PC-9 (cell line): ENCODE results near the gene IL1RAPL1. TPM values are rescaled to one million over a fixed set of nuclear protein-coding genes. Genes with fewer than 3 reads are reported as not detected.

Experiments used
- BruUV-seq: library from RNA; stranded (reverse); fragments of 400-500 nt; replicated peaks from 2 replicates; lab custom pipeline; 2021; lab: Mats Ljungman, UMichigan
- CTCF ChIA-PET: fragments of 300-600 bp; sonication (Branson Sonifier 250); formaldehyde crosslinking; loops from one replicate; lab custom pipeline; 2022; ENCODE audit warnings: antibody characterized with exemption; lab: Charles Lee
- POLR2A ChIA-PET: fragments of 300-600 bp; sonication (Branson Sonifier 250); formaldehyde crosslinking; loops from one replicate; lab custom pipeline; 2022; ENCODE audit warnings: antibody characterized with exemption; ENCODE audit not compliant: unreplicated experiment; lab: Charles Lee
- DNase-seq, 2 experiments: peaks; one replicate each; pipeline versions ENCODE4 v3.0.0 to v3.0.0-alpha.2; 2015 to 2022; ENCODE audit warnings: mixed read lengths in 1 of 2
- H2AFZ ChIP-seq: fragments of 200-600 bp; sonication (generic); 2 replicates; pipeline ENCODE4 v1.8.1; 2017; ENCODE audit warnings: antibody characterized with exemption
- H3F3A ChIP-seq: fragments of 200-600 bp; sonication (generic); 2 replicates; pipeline ENCODE4 v1.8.1; 2017; ENCODE audit warnings: antibody characterized with exemption, mild to moderate bottlenecking, low read depth; ENCODE audit not compliant: insufficient read depth
- H3K27ac ChIP-seq: fragments of 200-600 bp; sonication (generic); 2 replicates; pipeline ENCODE4 v1.6.1; 2016; ENCODE audit warnings: mixed run types
- H3K27me3 ChIP-seq: fragments of 200-600 bp; sonication (generic); 2 replicates; pipeline ENCODE4 v1.6.1; 2016; ENCODE audit warnings: low read depth, mixed run types; ENCODE audit not compliant: insufficient read depth
- H3K36me3 ChIP-seq: fragments of 200-600 bp; sonication (generic); 2 replicates; pipeline ENCODE4 v1.6.1; 2016; ENCODE audit warnings: low read depth, mixed run types
- H3K4me1 ChIP-seq: fragments of 200-600 bp; sonication (generic); replicated peaks from 2 replicates; pipeline ENCODE4 v1.6.1; 2016; ENCODE audit warnings: mixed run types; ENCODE audit not compliant: insufficient read depth
- H3K4me2 ChIP-seq: fragments of 200-600 bp; sonication (generic); 2 replicates; pipeline ENCODE4 v1.6.1; 2017; ENCODE audit warnings: mixed run types
- H3K4me3 ChIP-seq: fragments of 200-600 bp; sonication (generic); 2 replicates; pipeline ENCODE4 v1.6.1; 2016; ENCODE audit warnings: mixed run types
- H3K79me2 ChIP-seq: fragments of 200-600 bp; sonication (generic); 2 replicates; pipeline ENCODE4 v1.6.1; 2017; ENCODE audit warnings: low read depth, mixed run types
- H3K9me2 ChIP-seq: fragments of 200-600 bp; sonication (generic); 2 replicates; pipeline ENCODE4 v1.8.1; 2017; ENCODE audit warnings: mild to moderate bottlenecking; ENCODE audit not compliant: insufficient read depth
- H3K9me3 ChIP-seq: fragments of 200-600 bp; sonication (generic); 2 replicates; pipeline ENCODE4 v1.8.1; 2016; ENCODE audit warnings: low read depth; ENCODE audit not compliant: insufficient read depth
- H4K20me1 ChIP-seq: fragments of 200-600 bp; sonication (generic); 2 replicates; pipeline ENCODE4 v1.8.1; 2017; ENCODE audit not compliant: insufficient read depth
- CTCF ChIP-seq: fragments of 200-600 bp; sonication (generic); conservative IDR thresholded peaks from 2 replicates; pipeline ENCODE4 v1.6.1; 2017; ENCODE audit warnings: mixed run types, antibody characterized with exemption, mild to moderate bottlenecking, moderate library complexity
- EZH2 ChIP-seq: fragments of 200-600 bp; sonication (generic); IDR thresholded peaks from 2 replicates; pipeline ENCODE4 v1.8.0; 2017; ENCODE audit warnings: antibody characterized with exemption, low read depth
- intact Hi-C: fragments of 100-400 bp; cut with micrococcal nuclease; formaldehyde crosslinking; loops from one replicate; pipeline ENCODE4 v1.10.0; 2022; ENCODE audit not compliant: unreplicated experiment
- total RNA-seq: library from RNA; stranded (reverse); gene quantifications from 2 replicates; pipeline ENCODE4 v1.2.3, GENCODE V29; 2021

Gene IL1RAPL1
- total RNA-seq, 1 experiment from 2014 or later, result 0.26 TPM

GRCh38 chrX:29941287-29941686 is 1354.0 kb downstream of the IL1RAPL1 start:
- H2AFZ ChIP-seq, result no peak overlapping the region
- H4K20me1 ChIP-seq, result no peaks in the 10 kb centered on the region
- H3K9me3 ChIP-seq, result no peaks in the 10 kb centered on the region
- no peak overlapping the region for H3K4me2 ChIP-seq
- no peak overlapping the region for H3K4me3 ChIP-seq
- TF ChIP-seq CTCF, result no peak
- no peak for TF ChIP-seq EZH2
- no peaks in the 10 kb centered on the region for H3K36me3 ChIP-seq
- no peaks in the 10 kb centered on the region for H3K27me3 ChIP-seq
- no peaks in the 10 kb centered on the region for H3F3A ChIP-seq
- H3K27ac ChIP-seq, result no peak overlapping the region
- intact Hi-C loops, result no loop called here
- no peaks in the 10 kb centered on the region for H3K9me2 ChIP-seq
- no peaks in the 10 kb centered on the region for H3K4me1 ChIP-seq
- ChIA-PET POLR2A (no interaction called here), CTCF (no interaction called here)
- DNase-seq, result no peak
- no peaks in the 10 kb centered on the region for H3K79me2 ChIP-seq
- BruUV-seq, result no TSS peak

- DNase-seq, result no peak
- TF ChIP-seq CTCF (no peak), EZH2 (no peak)
- Histone ChIP-seq H3K4me2 (no peak overlapping the region), H3K27ac (no peak overlapping the region), H4K20me1 (no peaks in the 10 kb centered on the region), H3K27me3 (no peaks in the 10 kb centered on the region), H3K79me2 (no peaks in the 10 kb centered on the region), H3K4me3 (no peak overlapping the region), H3K9me3 (no peaks in the 10 kb centered on the region), H3F3A (no peaks in the 10 kb centered on the region), H2AFZ (no peak overlapping the region), H3K9me2 (no peaks in the 10 kb centered on the region), H3K36me3 (no peaks in the 10 kb centered on the region), H3K4me1 (no peaks in the 10 kb centered on the region)
- POLR2A ChIA-PET, result no interaction called here
- CTCF ChIA-PET, result no interaction called here
- no TSS peak for BruUV-seq
- intact Hi-C loops, result no loop called here
Observed at GRCh38 chrX:29947225-29947624, 1360.0 kb downstream of the IL1RAPL1 start.

GRCh38 chrX:29948653-29949052 is 1361.4 kb downstream of the IL1RAPL1 start:
- CTCF ChIA-PET, result no interaction called here
- no peak overlapping the region for H3K27ac ChIP-seq
- BruUV-seq, result no TSS peak

More at GRCh38 chrX:29948653-29949052, 1361.4 kb downstream of the IL1RAPL1 start:
- no peaks in the 10 kb centered on the region for H4K20me1 ChIP-seq
- H3K4me1 ChIP-seq, result no peaks in the 10 kb centered on the region
- no peaks in the 10 kb centered on the region for H3F3A ChIP-seq
- H3K79me2 ChIP-seq, result no peaks in the 10 kb centered on the region
- TF ChIP-seq CTCF, result no peak
- TF ChIP-seq EZH2, result no peak
- H3K27me3 ChIP-seq, result no peaks in the 10 kb centered on the region
- H3K36me3 ChIP-seq, result no peaks in the 10 kb centered on the region
- no peak for DNase-seq
- intact Hi-C loops, result no loop called here
- POLR2A ChIA-PET, result no interaction called here
- H3K9me2 ChIP-seq, result no peaks in the 10 kb centered on the region
- no peak overlapping the region for H3K4me2 ChIP-seq
- H3K4me3 ChIP-seq, result no peak overlapping the region
- H3K9me3 ChIP-seq, result no peaks in the 10 kb centered on the region
- H2AFZ ChIP-seq, result no peak overlapping the region
